Mononuclear cell (primary cell): ENCODE data around the gene RHEB. TPM values are rescaled to one million over a fixed set of nuclear protein-coding genes. Genes with fewer than 3 reads are reported as not detected.

Source experiments
- H3K27me3 ChIP-seq: 2 replicates; pipeline ENCODE4 v1.6.0; 2011; ENCODE audit warnings: low read length, control low read depth; ENCODE audit not compliant: insufficient read depth
- H3K4me1 ChIP-seq: 2 replicates; pipeline ENCODE4 v1.5.1; 2011; ENCODE audit warnings: mild to moderate bottlenecking, low read length, control low read depth; ENCODE audit not compliant: insufficient read depth
- H3K4me3 ChIP-seq: 2 replicates; pipeline ENCODE4 v1.5.1; 2011; ENCODE audit warnings: mild to moderate bottlenecking, low read length, moderate library complexity
- H3K9me3 ChIP-seq: 2 replicates; pipeline ENCODE4 v1.5.1; 2011; ENCODE audit warnings: low read depth, mild to moderate bottlenecking, control low read depth, low read length
- total RNA-seq: library from RNA; depleted of rRNA; stranded (reverse); fragments of >200 nt; gene quantifications from one replicate; pipeline ENCODE4 v1.2.3, GENCODE V29; 2012

RHEB gene
- total RNA-seq, 1 donor: 51.0 TPM

DNA sequence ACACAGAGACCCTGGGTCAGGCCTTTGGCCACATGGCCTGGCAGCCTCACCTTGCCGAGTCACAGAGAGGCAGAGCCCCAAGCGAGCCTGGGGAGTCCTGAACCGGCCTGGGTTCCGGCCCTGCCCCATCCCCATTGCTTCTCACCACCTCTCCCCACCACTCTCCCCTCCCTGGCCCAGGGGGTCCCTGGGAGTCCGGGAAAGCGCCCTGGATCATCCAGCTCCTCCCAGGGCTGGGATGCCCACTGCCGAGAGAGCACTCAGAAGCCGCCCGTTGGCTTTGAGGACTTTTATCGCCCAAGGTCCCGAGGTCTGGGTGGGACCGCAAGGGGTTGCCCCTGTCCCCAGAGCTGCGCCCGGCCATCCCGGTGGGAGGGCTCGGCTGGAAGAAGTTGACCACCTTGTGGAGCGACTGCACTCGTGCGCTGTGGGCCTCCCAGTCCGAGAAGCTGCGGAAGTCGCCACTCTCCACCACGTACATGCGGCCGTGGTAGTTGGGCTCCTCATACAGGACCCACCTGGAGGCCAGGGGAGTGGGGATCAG is 87.9 kb downstream of the RHEB start:
- Histone ChIP-seq H3K4me1 (peaks cover 43% of the 10 kb centered on the region), H3K9me3 (no peaks in the 10 kb centered on the region), H3K27me3 (no peaks in the 10 kb centered on the region), H3K4me3 (no peak overlapping the region)

DNA sequence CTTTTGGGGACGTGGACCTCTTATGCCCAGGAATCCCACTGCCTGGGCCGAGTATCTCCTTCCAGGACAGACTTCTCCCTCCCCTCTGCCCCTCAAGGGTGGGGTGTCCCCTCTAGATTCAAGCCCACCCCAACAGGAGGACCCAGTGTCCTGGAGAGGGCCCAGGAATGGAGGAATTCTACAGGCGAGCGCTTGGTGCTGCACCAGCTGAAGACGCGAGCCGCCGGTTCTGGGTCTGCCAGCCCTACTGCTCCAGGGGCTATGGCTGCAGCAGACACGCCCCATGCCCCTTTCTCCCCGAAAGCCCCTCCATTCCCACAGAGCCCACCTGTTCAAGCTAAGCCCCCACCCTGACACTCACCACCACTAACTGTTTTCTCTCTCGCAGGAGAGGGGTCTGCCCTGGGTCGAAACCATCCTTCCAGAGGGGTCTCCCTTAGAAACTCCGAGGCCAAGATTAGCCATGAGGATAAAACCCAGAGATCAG is 88.4 kb downstream of the RHEB start:
- Histone ChIP-seq H3K4me1 (peaks cover 43% of the 10 kb centered on the region), H3K27me3 (no peaks in the 10 kb centered on the region), H3K4me3 (no peak overlapping the region), H3K9me3 (no peaks in the 10 kb centered on the region)

DNA sequence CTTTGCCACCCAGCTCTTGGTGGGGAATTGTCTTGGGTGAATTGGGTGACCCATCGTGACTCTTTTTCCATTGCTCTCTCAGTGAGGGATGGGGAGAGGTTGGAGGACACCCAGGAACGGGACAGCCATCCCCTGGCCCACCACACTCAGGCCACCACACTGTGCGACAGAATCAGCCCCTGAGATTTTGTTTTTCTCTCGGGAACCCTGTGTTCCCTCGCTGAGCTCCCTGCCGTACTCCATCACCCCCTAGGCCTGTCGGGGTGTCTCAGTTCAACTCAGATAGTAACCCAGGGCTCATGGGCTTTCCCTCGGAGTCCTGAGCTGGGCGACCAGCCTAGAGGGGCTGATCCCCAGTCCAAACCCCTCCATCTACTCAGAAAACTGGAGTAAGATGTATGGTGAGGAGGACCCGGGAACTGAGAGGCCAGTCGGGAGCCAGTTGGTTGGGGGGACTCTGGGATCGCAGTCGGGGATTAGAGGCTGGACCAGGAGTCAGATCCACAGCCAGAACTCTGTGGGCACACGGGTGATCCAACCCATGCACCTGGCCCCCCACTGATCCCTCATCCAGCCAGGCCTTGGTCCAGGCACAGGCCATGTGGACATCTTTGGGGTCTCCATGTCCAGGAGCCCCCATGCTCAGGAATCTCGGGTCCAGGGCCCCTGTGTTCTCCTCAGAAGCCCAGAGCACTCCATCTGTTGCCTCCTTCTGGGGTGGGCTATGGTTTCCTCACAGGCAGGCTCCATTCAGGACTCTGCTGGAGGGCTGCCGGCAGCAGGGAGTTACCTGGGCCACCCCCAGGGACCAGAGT is 89.1 kb downstream of the RHEB start:
- Histone ChIP-seq H3K4me1 (peaks cover 43% of the 10 kb centered on the region), H3K4me3 (no peak overlapping the region), H3K9me3 (no peaks in the 10 kb centered on the region), H3K27me3 (no peaks in the 10 kb centered on the region)

DNA sequence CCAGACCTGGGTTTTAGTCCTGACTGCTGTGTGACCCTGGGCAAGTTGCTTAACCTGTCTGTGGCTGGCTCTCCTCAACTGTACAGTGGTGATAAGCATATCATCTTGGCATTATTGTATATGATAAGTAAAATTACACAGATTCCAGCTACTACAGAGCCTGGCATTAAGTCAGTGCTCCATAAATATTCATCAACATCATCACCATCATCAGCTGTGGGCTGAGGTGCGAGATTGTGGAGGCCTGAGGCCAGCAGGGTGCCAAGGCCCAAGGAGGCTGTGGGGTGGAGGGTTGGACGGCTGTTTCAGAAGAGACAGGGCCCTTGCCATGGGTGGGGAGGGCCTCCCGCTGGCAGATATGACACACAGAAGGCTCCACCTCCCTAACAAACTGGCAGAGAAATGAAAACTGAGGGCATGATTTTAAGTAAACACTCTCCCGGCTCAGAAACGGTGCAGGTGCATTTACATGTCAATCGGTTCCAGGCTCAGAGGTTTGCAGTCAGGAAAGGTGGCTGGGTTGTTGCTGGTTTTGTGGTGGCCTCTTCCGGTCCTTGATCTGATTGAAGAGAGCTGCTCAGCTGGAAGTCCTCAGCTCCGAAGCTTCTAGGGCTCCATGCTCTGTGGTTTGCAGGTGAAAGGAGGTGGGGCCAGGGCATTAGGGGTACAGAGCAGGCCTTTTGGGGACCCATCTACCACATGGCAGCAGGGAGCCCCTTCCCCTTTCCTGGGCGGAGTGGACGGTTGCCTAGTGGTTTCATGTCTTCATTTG is 89.9 kb downstream of the RHEB start:
- peaks cover 43% of the 10 kb centered on the region for H3K4me1 ChIP-seq
- H3K9me3 ChIP-seq: no peaks in the 10 kb centered on the region
- H3K27me3 ChIP-seq: no peaks in the 10 kb centered on the region
- H3K4me3 ChIP-seq: no peak overlapping the region

DNA sequence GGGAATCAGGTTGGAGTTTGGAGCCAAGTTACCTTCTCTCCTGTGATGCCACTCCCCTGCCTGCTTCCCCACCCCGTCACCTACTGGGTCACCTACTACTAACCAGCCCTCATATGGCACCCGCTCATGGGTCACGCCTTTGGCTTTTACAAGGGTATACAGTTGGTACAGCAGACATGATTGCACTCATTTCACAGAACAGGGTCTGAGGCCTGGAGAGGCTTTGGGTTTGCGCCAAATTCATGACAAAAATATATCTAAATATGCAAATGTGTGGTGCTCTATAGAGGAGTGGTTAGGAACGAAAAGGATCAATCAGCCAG is 90.5 kb downstream of the RHEB start:
- Histone ChIP-seq H3K9me3 (no peaks in the 10 kb centered on the region), H3K27me3 (no peaks in the 10 kb centered on the region), H3K4me3 (no peak overlapping the region), H3K4me1 (peaks cover 43% of the 10 kb centered on the region)

DNA sequence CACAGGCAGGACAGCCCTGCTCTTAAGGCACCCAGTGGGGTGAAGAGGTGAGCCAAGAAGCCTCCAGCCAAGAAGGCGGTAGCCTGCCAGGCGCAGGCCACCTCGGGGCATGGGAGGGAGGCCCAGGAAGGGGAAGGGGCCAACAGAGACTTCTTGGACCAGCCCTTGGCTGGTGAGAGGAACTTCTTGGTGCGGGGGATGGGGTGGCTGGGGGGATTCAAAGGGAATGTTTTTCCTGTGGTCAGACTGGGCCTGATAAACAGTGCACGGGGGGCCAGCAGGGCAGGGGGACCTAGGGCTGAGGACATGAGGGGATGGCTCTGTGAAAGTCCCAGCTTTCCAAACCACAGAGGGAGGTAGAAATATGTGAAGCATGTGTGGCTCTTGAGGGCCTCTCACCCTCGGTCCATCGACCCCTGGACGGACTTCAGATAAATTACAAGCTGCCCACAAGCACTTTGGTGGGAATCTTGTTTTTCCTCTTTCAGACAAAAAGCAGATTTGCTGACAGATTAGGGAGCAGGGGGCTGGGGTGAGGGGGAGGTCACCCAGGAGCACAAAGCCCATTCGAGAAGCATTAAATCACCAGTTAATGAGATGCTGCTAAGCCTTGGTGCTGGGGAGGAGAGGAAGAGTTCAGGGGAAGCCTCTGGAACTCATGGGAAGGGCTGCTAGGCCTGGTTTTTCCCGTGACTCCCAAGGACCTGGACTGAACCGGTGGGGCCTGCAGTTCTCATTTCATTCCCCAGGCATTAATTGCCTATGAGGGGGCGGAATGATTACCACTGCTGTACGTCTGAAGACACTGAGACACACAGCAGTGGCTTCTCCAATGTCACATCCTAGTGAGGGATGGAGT is 91.1 kb downstream of the RHEB start:
- Histone ChIP-seq H3K27me3 (no peaks in the 10 kb centered on the region), H3K4me1 (peaks cover 43% of the 10 kb centered on the region), H3K9me3 (no peaks in the 10 kb centered on the region), H3K4me3 (no peak overlapping the region)

DNA sequence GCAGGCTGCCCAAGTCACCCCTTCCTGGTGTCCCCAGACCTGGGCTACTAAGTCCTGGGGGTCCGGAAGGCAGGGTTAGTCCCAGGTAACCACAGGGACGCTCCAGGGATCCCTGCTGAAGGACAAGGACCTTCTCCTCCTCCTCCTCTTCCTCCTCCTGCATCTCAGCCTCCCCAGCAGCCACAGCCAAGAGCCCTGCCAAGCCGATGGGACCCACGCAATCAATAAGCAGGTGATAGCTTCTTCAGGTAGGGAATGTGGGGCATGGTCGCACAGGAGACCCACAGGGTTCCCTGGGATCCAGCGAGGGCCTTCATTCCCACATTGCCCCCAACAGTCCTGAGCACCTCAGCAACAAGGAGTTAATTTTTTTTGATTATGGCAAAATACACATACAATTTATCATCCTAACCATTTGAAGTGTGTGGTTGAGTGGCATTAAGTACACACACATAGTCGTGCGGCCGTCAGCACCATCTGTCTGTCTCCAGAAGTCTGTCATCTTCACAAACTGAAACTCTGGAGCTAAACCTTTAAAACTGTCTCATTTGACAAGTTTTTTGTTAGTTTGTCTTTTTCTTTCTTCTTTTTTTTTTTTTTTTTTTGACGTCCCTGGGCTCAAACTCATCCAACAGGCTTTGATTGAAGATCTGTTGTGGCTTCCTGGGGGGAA is 91.9 kb downstream of the RHEB start:
- H3K27me3 ChIP-seq: no peaks in the 10 kb centered on the region
- no peak overlapping the region for H3K4me3 ChIP-seq
- peaks cover 39% of the 10 kb centered on the region for H3K4me1 ChIP-seq
- H3K9me3 ChIP-seq: no peaks in the 10 kb centered on the region

DNA sequence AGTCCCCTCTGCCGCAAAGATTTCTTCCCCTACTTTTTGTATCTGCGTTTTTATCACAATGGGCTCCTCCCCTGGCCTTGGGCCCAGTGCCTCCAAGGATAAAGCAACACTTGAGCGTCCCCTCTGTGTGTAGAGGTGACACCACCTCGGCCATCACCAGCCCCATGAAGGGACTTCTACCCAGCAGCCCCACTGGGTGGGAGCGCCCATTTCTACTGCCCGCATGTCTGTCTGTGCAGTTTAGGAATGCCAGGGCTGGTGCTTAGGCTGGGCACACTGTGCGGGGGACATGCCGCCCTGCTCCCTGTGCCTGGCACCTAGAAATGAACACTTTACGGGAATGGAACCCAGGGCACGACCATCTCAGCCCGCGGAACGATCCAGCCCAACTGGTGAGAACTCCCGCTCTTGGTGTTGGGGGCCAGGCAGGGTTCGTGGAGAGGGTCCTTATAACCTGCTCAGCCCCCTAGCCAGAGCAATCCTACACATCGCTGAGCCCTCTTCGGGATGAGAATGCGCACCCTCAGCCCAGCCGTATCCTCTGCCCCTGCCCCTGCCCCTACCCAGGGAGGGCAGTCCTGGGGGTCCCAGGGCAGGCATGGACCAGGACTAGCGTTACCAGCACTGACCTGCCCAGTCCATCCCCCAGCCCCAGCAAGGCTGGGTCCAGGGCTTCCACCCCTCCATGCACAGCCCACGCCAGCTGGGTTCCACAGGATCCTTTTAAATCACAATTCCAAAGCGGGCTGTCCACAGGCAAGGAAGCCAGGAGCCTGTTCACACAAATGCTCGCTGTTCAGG is 92.6 kb downstream of the RHEB start:
- no peaks in the 10 kb centered on the region for H3K9me3 ChIP-seq
- H3K4me1 ChIP-seq: peaks cover 32% of the 10 kb centered on the region
- H3K4me3 ChIP-seq: no peak overlapping the region
- no peaks in the 10 kb centered on the region for H3K27me3 ChIP-seq

DNA sequence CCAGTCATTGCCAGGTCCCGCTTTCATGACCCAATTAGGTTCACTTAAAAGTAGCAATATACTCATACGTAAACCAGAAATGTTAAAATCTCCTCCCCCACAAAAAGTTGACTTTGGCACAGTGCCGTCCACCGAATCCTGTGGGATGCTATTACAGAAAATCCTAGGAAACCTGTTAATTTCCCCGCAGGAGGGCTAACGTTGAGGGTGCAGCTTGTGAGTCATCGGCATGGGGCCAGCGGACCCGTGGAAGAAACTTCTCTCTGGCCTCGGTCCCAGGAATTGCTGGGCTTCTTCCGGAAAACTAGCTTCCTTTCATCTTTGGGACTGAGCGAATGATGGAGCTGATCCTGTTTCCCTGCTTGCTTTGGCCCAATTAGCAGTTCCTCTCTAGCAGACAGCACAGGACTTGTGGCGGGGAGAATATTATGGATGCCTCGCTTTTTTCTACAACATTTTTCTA is 93.2 kb downstream of the RHEB start:
- no peaks in the 10 kb centered on the region for H3K27me3 ChIP-seq
- H3K4me3 ChIP-seq: no peak overlapping the region
- H3K9me3 ChIP-seq: no peaks in the 10 kb centered on the region
- H3K4me1 ChIP-seq: peaks cover 32% of the 10 kb centered on the region

DNA sequence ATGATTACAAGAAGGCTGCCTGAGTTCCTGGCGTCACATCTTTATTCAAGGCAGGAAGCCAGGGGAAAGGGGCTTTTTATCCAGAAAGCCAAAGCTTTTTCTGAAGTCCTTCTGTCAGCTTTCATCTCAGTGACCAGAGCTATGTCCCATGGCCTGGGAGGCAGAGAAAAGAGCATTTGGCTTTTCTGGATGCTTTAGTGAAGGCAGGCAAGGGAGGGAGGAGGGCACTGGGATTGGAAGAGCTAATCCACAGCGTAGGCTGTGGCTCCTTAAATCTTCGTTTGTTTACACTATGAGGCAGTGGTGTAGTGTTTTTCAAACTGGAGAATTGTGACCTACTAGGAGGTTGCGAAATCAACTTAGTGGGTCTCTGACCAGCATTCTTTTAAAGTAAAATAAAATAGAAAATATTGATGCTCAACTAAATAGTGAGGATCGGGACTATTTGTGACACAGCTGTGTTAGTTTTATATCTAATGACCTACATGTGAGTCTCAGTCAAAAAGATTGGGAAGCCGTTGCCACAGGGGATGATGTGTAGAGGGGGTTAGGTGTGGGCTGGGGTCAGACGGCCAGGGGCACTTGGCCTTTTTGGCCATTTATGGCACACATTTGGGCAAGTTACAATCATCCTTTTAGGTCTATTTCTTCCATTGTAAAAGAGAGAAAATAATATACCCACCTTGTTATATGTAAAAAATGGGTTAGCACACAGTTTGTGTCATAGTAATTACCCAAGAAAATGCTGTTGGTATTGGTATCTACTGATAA is 93.8 kb downstream of the RHEB start:
- Histone ChIP-seq H3K9me3 (no peaks in the 10 kb centered on the region), H3K27me3 (no peaks in the 10 kb centered on the region), H3K4me1 (peaks cover 32% of the 10 kb centered on the region), H3K4me3 (no peak overlapping the region)

DNA sequence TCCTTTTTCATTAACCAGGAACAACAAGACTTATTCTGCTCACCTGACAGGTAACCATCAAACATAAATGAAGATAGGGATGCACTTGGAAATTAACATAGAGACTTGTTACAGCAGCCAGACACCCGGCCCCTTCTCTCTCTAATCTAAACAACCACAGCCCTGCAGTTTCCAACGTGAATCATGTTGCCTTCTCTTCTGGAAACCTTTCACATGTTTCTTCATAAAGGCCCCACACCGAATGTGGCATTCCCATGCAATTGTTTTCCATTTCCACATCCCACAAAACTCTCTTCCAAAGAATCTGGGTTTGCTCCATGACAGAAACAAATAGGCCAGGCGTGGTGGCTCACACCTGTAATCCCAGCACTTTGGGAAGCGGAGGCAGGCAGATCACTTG is 94.9 kb downstream of the RHEB start:
- Histone ChIP-seq H3K27me3 (no peaks in the 10 kb centered on the region), H3K4me3 (no peak overlapping the region), H3K4me1 (peaks cover 24% of the 10 kb centered on the region), H3K9me3 (peaks cover 4% of the 10 kb centered on the region)

DNA sequence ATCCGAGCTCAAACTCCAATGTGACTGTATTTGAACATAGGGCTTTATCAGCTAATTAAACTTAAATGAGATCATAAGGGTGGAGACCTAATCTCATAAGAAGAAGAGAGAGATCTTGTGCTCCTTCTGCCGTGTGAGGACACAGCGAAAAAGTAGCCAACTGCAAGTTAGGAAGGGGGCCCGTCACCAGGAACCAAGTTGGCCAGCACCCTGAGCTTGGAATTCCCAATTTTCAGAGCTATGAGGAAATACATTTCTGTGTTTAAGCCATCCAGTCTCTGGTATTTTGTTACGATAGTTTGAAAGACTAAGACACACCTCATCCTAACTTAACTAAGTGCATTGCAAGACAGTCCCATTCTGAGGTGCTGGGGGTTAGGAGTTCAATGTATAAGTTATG is 95.8 kb downstream of the RHEB start:
- H3K27me3 ChIP-seq: no peaks in the 10 kb centered on the region
- no peak overlapping the region for H3K4me3 ChIP-seq
- H3K4me1 ChIP-seq: peaks cover 15% of the 10 kb centered on the region
- peaks cover 8% of the 10 kb centered on the region for H3K9me3 ChIP-seq

DNA sequence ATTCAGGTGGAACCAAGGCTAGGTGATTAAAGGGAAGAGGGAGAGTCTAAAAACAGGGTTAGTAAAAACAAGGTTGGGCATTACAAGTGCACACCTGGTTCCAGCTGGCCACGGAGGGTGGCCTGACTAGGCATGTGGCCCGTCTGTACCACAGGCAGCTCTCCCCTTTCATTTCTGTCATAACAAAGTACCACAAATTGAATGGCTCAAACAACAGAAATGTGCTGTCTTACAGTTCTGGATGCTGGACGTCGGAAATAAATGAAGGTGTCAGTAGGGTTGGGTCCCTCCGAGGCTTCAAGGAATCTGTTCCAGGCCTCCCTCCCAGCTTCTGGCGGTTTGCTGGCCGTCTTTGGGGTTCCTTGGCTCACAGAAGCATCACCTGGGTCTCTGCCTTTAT is 96.5 kb downstream of the RHEB start:
- Histone ChIP-seq H3K9me3 (peaks cover 8% of the 10 kb centered on the region), H3K4me1 (peaks cover 8% of the 10 kb centered on the region), H3K27me3 (no peaks in the 10 kb centered on the region), H3K4me3 (no peak overlapping the region)
